Measurements from ENCODE around the gene DOCK2.
A peak's percentile ranks its signal among the peaks of the same experiment; 100 is the strongest.
"Not testable (repeated sequence)": the region's sequence is repeated elsewhere in the genome, so short reads cannot be mapped to it uniquely, and the experiment has no call there.

DOCK2 gene

DNA sequence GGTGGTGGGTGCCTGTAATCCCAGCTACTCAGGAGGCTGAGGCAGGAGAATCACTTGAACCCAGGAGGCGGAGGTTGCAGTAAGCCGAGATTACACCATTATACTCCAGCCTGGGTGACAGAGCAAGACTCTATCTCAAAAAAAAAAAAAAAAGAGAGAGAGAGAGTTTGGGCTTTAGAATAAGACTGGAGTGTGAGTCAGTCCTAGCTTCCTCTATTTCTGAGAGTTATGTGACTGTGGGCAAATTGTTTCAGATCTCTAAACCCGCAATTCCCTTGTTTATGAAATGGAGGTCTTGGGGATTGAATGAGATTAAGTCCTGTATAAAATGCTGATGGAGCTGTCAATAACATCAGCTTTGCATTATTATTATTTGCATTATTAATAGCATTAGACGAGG, 316.1 kb downstream of the DOCK2 start:
- not testable (repeated sequence) for DNase-seq

DNA sequence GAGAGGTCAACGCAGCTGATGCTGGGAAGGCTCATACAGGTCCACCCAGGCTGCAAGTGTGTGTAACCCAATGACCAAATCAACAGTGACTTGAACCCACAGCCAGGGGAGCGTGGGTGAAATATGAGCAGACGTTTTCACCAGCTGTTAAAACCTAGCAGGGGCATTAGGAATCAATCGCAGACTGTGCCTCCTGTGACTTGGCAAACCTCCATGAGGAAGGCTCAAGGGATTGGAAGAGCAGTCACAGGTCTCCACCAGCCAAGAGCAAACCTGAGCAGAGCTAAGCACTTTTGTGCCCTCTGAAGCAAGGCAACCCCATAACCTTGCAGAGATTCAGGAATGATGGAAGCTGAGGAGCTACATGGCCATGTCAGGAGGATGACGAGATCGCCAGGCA, 317.7 kb downstream of the DOCK2 start:
- DNase-seq, result no peak

GRCh38 chr5:169956126-169956525, 319.1 kb downstream of the DOCK2 start:
- DNase-seq, result no peak

DNA sequence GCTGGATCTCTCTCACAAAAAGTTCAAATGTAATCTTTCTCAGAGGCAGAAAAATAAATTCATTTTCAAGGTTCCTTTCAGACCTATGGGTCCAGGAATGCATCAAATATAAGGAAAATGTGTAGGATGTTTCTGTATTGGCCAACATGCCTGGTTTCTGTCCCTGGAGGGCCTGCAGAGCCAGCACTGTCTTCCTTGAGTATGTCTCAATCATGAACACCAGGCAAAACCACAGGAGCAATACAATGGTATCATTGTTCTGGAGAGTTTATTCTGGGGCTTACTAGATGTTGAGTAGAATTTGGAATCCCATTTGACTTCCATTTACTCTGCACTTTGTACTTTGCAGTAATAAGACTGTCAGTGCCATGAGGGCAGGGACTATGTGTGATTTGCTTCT, 319.7 kb downstream of the DOCK2 start:
- DNase-seq, result no peak

- no peak for DNase-seq
Measured at GRCh38 chr5:169958278-169958677, 321.2 kb downstream of the DOCK2 start.

GRCh38 chr5:169960659-169961058, 323.6 kb downstream of the DOCK2 start:
- no peak for DNase-seq

GRCh38 chr5:169964246-169964645, 327.2 kb downstream of the DOCK2 start:
- no peak for DNase-seq

- DNase-seq, result no peak
Measured at GRCh38 chr5:169970339-169970738, 333.3 kb downstream of the DOCK2 start.

DNA sequence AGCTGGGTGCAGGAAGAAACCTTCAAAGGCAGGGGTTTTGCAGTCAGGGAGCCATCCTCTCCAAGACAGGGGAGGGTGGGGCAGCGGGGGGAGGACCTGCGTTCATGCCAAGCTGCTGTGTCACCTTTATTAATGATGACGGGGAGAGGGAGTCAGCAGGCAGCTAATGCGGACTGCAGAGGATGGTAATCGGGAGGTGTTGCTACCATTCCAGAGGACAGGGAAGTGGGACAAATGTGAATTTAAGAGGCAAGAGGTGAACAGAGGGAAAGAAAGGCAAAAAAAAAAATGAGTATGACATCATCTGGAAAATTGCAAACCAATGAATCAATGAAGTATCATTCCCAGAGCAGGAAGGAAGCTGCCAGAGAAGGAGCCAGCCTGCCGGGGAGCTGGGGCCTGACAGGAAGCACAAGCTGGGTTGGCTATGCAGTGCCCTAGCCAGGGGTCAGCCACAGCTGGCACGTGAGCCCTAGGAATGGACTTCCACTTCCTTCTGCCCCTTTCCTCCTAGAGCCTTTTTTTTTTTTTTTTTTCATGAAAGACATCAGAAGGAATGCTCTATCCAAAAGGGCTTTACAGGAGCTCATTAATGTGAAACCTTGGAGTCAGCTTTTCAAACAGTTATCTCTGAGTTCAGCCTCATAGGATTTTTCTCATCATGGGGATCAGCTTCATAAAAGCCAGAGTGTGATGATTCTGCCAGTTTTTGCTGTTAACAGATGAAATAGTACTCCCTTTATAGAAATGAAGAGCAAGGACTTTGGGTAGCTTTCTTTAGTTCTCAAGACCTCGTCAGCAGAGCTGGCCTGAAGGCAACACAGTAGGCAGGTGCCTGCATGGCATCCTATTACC, 334.1 kb downstream of the DOCK2 start:
- no peak for DNase-seq

- no peak for DNase-seq
Measured at GRCh38 chr5:169971780-169972179, 334.7 kb downstream of the DOCK2 start.

DNA sequence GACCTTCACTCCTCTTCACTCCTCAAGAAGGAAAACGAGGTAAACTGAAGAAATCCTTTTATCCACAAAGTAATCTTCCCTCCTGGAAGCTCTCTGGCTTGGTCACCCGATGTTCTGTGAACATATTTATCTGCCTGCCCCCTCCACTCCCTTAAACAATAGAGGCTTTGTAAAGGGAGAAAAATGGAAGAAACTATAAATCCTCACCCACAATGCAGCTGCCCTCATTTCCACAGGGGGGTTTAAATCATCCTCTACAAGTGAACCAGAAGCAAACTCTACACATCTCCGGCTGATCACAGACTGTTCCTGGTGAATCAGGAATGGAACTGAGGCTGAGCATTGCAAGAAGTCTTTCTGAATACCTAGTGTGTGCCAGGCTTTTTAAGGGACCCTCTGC, 336.0 kb downstream of the DOCK2 start:
- no peak for DNase-seq

- no peak for DNase-seq
Measured at GRCh38 chr5:169974121-169974770, 337.2 kb downstream of the DOCK2 start.

- no peak for DNase-seq
Measured at GRCh38 chr5:169978714-169979113, 341.6 kb downstream of the DOCK2 start.

GRCh38 chr5:169979871-169980270, 342.8 kb downstream of the DOCK2 start:
- DNase-seq, result no peak

GRCh38 chr5:169980418-169981053, 343.5 kb downstream of the DOCK2 start, which contains the start of gene INSYN2B:
INSYN2B (minus strand) TSS chr5:169980495; CDS start chr5:169883898, 96,597 bp downstream.
- DNase-seq, result peak in 1 of 4 experiments; percentile 0

- DNase-seq, result no peak
Measured at GRCh38 chr5:169988206-169988605, 351.1 kb downstream of the DOCK2 start.

GRCh38 chr5:169988947-169989346, 351.9 kb downstream of the DOCK2 start:
- DNase-seq, result no peak

DNA sequence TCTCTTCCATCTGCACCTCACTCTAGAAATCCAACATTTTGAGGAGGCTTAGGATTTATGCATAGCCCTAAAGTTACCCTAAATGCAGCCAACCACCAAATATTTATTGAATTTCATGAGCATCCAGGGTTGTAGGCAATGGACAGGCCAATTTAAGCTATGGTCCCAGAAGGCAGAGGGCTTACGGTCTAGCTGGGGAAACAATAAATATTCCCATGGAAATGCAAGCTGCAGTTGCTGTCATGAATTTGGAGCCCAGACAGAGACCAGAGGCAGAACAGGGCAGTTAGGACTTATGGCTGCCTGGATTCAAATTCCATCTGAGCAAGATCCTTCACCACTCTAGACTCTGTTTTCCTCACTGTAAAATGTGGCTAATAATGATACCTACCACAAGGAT, 352.3 kb downstream of the DOCK2 start:
- no peak for DNase-seq

DNA sequence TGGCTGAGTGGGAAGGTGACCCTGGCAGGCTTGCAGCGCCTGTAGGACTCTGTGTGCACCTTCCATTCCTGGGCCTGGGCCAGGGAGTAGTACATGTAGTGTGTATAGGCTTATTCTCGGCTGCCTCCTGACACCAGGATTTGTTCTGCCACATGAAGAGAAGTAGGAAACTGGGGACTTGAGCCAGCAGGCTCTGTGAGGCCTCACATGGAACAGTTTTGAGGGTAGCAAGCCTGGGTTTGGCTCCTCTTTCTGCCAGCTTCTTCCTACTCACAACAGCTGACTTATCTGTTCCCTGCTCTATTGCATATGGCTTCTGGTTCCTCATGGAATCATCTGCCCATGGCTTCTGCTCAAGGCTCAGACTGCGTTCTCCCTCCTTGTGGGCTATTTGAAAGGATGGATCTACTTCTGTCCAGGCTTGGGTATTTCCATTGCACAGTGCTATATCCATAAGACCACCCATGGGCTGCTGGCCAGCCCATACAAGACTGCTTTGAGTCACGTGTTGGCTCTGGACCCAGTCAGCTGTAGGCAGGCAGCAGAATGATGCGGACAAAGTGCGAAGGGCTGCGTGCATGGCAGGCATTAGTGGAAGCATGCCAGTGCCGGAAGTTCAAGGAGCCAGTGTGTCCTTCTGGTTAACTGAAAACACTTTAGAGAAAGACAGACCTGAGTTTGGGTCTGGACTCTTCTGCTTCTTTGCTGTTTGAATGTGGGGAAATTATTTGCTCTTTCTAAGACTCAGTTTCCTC, 354.2 kb downstream of the DOCK2 start:
- no peak for DNase-seq

DNA sequence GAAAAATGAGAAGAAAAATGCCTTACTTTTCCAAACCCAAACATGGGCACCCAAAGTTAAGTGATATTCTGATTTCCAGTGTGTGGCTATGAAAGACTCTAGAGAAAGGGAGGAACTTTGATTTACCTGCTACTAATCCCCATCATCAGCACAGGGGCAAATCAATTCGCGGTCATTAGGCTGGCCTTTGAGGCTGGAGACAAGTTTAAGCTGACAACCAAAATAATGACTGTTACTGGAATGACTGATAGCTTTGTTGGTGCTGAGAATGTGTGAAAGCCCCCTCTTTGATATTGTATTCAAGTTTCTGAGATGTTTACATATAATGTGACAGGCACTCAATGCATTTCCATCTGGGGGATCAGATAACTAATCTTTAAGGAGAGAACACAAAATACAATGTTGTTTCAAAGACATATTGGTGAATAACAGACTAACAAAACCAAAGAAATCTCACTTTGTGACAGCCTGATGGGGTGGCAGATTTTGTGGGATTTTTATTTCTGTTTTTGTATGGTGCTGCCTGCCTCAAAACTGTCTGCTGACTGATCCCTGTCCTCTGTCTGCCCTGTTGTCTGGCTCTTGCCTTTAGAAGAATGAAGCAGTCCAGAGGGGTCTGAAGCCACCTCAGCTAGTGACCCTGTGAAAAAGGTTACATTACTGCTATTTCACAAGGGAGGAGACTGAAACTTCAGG, 355.9 kb downstream of the DOCK2 start:
- DNase-seq, result no peak

DNA sequence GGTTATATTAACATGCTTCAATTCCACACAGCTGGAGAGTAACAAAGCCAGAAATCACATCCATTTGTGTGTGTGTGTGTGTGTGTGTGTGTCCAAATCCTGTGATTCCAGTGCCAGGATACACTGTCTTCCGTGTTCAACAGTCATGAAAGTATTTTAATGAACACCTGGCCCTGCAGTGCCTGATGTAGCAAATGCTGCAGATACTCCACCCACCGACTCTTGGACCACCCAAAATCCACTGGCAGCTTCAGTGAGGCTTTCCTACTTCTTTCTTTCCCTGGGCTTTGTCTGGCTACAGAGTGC, 356.4 kb downstream of the DOCK2 start:
- DNase-seq, result no peak

- DNase-seq, result no peak
Measured at GRCh38 chr5:169997798-169998197, 360.7 kb downstream of the DOCK2 start.

DNA sequence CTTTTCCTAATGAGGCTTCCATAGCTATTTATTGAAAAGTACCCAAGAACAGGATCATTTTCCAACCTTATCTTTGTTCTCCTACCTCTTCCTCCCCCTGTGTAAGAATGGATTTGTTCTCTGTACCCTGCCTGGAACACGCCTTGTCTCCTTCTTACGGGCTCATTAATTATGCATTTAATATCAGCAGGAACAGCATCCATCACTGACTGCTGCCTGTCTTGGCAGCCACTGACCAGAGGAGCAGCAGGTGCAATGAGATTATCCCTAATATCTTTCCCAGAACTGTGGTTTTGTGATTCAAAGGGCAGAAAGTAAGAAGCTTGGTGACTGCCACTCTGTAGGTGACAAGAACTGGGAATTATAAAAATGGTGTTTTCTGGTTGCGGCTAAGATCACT, 362.5 kb downstream of the DOCK2 start:
- DNase-seq, result no peak

Data from activated naive CD4-positive, alpha-beta T cell (primary cell).